Lower lobe of right lung (tissue), 2 donors: Measurements from ENCODE around the gene INPP5K. TPM values are rescaled to one million over a fixed set of nuclear protein-coding genes. Genes with fewer than 3 reads are reported as not detected.

Source experiments
- ATAC-seq, 2 donors: fragments of 200-7000 bp; cut with Tn5 transposase; one replicate each; pipeline ENCODE4 v1.9.1; 2020 to 2022; ENCODE audit warnings: mild to moderate bottlenecking in 2 of 2, moderate library complexity in 2 of 2
- DNase-seq: peaks from one replicate; pipeline ENCODE4 v3.0.0-alpha.2; 2020
- H3K27ac ChIP-seq: fragments of 200-600 bp; one replicate; pipeline ENCODE4 v1.8.0; 2022
- H3K27me3 ChIP-seq: fragments of 200-600 bp; one replicate; pipeline ENCODE4 v1.8.0; 2022; ENCODE audit warnings: low read depth
- H3K36me3 ChIP-seq: fragments of 200-600 bp; one replicate; pipeline ENCODE4 v1.8.0; 2022; ENCODE audit warnings: mild to moderate bottlenecking
- H3K4me1 ChIP-seq: fragments of 200-600 bp; one replicate; pipeline ENCODE4 v1.8.0; 2022
- H3K4me3 ChIP-seq: fragments of 200-600 bp; one replicate; pipeline ENCODE4 v1.8.0; 2022; ENCODE audit warnings: mild to moderate bottlenecking
- H3K9me3 ChIP-seq: fragments of 200-600 bp; one replicate; pipeline ENCODE4 v1.8.0; 2022
- intact Hi-C: fragments of 100-400 bp; cut with DNase I; formaldehyde crosslinking; loops from one replicate; pipeline ENCODE4 v1.11.0; 2022
- total RNA-seq: library from RNA; stranded (reverse); fragmentation: NEBNext Ultra II Directional; extraction: Animal tissue kit (Norgen Biotek cat#: 25700); gene quantifications from one replicate; pipeline ENCODE4 v1.2.1, GENCODE V29; 2021
- TF ChIP-seq, protein P1 (sequence below): fragments of 200-600 bp; IDR thresholded peaks from one replicate; pipeline ENCODE4 v1.8.0; 2022; ENCODE audit warnings: antibody characterized with exemption, mild to moderate bottlenecking
- donor health status: DM: no; HTN: yes; CAD: no; lungs with severe emphysema.

The INPP5K gene
- total RNA-seq, 1 donor from 2014 or later: 57.9 TPM

DNA sequence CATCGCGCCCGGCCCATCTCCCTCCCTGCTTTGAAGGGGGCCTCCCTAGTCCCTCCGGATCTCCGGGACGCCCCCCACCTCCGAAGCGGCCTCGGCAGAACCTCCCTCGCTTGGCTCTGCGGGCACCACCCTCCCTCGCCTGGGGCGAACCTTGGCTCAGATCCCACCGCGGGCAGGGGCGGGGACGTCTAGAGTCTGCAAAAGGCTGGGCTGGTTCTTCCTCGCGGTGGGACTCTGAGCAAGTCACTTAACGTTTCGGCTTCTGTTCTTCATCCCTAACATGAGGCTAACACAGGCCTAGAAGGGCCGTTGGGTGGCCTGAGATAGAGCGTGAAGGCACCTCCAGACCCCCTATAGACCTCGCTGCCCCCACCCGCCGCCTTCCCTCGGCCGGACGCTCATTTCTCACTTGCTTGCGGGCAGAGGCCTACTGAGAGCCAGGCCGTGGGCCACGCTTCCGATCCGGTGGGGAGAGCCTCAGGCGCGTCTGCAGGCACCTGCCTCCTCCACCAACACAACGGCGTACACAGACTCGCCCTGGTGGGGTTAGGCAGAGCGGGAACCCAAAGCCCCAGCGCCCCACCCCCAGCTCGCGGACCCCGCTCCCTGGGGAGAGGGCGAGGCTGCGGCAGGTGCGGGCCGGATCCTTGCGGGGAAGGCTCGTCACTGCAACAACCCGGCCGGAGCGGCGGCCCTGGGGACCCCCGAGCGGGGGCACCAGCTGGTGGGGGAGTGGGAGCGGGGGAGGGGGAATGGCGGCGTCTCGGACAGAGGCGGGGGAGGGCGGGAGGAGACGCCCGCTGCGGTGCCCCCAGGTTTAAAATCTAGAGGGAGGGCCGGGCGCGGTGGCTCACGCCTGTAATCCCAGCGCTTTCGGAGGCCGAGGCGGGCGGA lies 29.4 kb downstream of the INPP5K start:
- intact Hi-C loops: no loop called here
- H3K27me3 ChIP-seq: no peaks in the 10 kb centered on the region

DNA sequence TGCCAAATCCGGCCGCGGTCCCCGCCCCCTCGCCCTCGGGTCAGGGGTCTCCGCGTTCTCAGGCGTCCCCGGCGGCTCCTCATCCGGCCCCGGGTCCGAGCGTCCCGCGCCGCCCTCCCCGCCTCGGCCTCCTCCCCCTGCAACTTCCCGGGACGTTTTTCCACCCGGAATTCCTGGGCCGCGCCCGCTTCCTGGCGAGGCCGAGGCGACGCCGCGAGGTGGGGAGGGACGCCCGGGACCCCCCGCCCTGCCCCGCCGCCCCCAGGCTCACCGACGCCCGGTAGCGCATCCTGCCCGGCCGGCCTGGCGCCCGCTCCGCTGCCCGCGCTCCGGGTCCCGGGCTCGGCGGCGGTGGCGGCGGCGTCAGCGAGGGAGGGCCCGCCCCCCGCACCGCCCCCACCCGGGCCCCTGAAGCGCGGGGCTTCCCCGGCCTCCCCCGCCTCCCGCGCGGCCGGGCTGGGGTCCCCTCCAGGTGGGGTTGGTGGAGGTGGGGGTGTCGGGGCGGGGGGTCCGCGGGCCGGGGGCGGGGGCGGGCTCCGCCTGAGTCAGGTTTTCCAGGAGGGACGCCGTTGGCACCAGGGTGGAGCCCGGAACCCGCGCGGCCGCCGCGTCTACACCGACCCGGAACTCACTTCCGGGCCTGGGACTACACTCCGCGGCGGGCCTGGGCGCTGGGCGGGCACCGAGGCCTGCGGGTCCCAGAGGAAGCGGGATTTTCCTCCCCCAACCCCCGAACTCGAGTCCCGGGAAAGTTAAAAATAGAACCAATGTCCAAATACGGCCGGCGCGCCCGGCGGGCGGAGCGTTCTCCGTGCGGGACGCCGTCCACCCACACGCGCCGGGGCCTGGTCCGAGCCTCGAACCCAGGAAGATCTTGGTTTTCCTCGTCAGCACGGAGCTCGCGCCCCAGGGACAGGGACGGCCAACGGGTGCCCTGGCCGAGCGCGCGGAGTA lies 30.7 kb downstream of the INPP5K start:
- H3K9me3 ChIP-seq: no peaks in the 10 kb centered on the region
- H3K27ac ChIP-seq: peak overlapping the region; percentile 95
- intact Hi-C loops: no loop called here
- ATAC-seq: peak; percentile 41 to 49
- no peaks in the 10 kb centered on the region for H3K27me3 ChIP-seq
- TF ChIP-seq, protein P1, sequence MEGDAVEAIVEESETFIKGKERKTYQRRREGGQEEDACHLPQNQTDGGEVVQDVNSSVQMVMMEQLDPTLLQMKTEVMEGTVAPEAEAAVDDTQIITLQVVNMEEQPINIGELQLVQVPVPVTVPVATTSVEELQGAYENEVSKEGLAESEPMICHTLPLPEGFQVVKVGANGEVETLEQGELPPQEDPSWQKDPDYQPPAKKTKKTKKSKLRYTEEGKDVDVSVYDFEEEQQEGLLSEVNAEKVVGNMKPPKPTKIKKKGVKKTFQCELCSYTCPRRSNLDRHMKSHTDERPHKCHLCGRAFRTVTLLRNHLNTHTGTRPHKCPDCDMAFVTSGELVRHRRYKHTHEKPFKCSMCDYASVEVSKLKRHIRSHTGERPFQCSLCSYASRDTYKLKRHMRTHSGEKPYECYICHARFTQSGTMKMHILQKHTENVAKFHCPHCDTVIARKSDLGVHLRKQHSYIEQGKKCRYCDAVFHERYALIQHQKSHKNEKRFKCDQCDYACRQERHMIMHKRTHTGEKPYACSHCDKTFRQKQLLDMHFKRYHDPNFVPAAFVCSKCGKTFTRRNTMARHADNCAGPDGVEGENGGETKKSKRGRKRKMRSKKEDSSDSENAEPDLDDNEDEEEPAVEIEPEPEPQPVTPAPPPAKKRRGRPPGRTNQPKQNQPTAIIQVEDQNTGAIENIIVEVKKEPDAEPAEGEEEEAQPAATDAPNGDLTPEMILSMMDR: no peak
- peaks cover 55% of the 10 kb centered on the region for H3K4me1 ChIP-seq
- peak; percentile 83 for DNase-seq
- H3K36me3 ChIP-seq: peaks cover 33% of the 10 kb centered on the region
- H3K4me3 ChIP-seq: peak overlapping the region; percentile 61

More for the DNA sequence above, 29.4 kb downstream of the INPP5K start:
- peaks cover 57% of the 10 kb centered on the region for H3K4me1 ChIP-seq
- peak overlapping the region; percentile 61 for H3K4me3 ChIP-seq
- H3K27ac ChIP-seq: peak overlapping the region; percentile 95
- no peaks in the 10 kb centered on the region for H3K9me3 ChIP-seq
- peak; percentile 90 for DNase-seq
- H3K36me3 ChIP-seq: peaks cover 19% of the 10 kb centered on the region
- ATAC-seq: peak; percentile 58 to 63
- TF ChIP-seq, protein P1: no peak

DNA sequence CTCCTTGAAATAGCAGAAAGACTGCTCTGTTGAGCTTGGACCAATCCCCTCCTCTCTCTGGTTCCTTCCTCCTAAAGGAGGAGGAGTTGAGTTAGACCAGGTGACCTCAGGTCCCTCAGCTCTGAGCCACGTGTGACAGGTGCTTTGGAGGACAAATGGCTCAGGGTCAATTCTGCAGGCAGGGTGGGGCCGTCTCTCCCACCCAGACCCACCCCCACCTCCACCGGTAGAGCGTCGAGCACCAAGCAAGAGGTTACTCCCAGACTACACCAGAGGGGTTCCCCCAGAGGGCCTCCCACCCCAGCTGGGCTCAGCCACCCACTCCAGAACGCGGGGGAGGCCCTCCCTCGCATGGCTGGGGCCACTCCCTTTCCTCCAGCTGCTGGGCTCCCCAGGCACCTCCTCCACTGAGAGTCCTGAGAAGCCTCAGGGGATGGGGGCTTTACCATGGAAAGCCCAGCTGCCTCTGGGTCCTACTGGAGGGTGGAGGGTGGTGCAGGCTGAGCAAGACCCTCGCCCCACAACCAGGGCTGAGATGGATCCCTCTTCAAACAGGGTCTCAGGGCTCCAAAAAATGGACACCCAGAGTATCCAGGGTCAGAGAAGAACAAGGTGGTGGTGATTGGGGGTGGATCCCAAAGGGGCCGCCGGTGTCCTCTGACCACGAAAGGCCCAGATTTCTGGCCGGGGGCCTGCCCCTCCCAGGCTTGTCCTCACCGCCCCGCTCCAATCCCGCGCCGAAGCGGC lies 31.6 kb downstream of the INPP5K start:
- TF ChIP-seq, protein P1: no peak
- Histone ChIP-seq H3K4me1 (peaks cover 47% of the 10 kb centered on the region), H3K27me3 (no peaks in the 10 kb centered on the region), H3K36me3 (peaks cover 41% of the 10 kb centered on the region), H3K9me3 (no peaks in the 10 kb centered on the region), H3K4me3 (peak overlapping the region; percentile 61), H3K27ac (peak overlapping the region; percentile 95)
- intact Hi-C loops: no loop called here
- DNase-seq: peak; percentile 76
- peak; percentile 55 to 59 for ATAC-seq

DNA sequence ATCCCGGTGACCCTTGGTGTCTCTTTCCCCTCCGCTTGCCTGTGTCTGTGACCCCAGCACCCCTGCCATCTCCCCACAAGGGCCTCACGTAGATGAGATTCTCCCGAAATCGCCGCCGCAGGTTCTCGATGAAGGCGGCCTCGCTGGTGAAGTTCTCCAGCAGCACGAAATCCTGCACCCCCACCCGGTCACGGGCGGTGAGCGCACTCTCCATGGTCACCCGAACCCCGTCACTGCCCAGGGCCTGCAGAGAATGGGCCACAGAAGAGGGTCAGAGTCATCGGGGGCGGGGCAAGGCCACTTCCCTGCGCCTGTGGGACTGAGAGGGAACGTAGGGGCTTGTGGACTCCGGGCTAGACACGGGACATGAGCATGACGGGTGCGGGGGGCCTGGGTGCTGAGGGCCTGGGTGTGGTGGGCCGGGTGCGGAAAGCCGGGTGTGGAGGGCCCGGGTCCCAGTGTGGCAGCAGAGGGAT lies 32.3 kb downstream of the INPP5K start:
- peaks cover 49% of the 10 kb centered on the region for H3K36me3 ChIP-seq
- ATAC-seq: no peak
- no peak for DNase-seq
- H3K27ac ChIP-seq: peak overlapping the region; percentile 95
- intact Hi-C loops: no loop called here
- H3K9me3 ChIP-seq: no peaks in the 10 kb centered on the region
- peak overlapping the region; percentile 61 for H3K4me3 ChIP-seq
- TF ChIP-seq, protein P1: no peak
- H3K4me1 ChIP-seq: peaks cover 39% of the 10 kb centered on the region
- no peaks in the 10 kb centered on the region for H3K27me3 ChIP-seq

DNA sequence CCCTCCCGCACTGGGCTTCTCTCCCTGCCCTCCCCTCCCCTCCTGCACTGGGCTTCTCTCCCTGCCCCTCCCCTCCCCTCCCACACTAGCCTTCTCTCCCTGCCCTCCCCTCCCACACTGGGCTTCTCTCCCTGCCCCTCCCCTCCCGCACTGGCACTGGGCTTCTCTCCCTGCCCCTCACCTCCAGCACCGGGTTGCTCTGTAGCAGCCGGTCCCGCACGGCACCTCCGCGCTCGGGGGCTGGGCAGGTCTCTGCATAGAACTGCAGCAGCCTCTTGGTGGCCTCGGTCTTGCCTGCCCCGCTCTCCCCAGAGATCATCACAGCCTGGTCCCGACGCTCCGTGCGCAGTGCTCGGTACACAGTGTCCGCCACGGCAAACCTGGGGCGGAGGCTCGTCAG lies 33.7 kb downstream of the INPP5K start:
- intact Hi-C loops: no loop called here
- peak overlapping the region; percentile 4 for H3K27ac ChIP-seq
- no peaks in the 10 kb centered on the region for H3K27me3 ChIP-seq

More for the DNA sequence above, 33.7 kb downstream of the INPP5K start:
- Histone ChIP-seq H3K36me3 (peaks cover 63% of the 10 kb centered on the region), H3K4me3 (no peak overlapping the region), H3K9me3 (no peaks in the 10 kb centered on the region), H3K4me1 (peaks cover 29% of the 10 kb centered on the region)
- DNase-seq (no peak), ATAC-seq (no peak)
- TF ChIP-seq, protein P1: no peak
